ENCODE data around the gene KLHL5.
A peak's percentile ranks its signal among the peaks of the same experiment; 100 is the strongest.

KLHL5 gene

DNA sequence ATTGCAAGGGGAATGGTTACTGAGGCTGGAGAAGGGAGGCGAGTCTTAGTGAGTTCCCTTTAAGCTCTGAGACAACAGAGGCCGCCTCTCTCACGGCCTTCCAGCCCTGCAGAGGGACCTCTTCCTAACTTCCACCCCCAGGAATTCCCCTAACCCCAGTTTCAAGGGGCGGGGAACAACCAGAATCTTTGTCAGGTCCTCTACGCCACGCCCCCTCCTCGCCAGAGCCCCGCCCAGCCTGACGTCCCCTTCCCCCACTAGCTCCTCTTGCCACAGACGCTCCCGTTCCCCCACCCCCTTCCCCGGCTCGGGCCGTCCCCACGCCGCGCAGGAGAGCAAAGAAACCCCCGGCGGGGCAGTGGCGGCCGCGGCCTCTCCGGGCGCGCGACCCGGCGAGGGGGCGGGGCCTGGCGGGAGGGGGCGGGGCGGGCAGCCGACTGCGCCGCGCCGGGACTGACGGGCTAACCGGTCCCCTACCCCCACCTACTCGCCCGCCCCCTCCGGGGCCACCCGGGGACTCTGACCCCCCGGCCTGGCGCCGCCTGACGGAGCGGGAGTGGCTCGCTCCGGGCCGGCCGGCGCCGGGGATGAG lies 17.6 kb upstream of the KLHL5 start:
- no peak for DNase-seq

- no peak for DNase-seq
Observed at GRCh38 chr4:39044956-39045826, 16.8 kb upstream of the KLHL5 start.

DNA sequence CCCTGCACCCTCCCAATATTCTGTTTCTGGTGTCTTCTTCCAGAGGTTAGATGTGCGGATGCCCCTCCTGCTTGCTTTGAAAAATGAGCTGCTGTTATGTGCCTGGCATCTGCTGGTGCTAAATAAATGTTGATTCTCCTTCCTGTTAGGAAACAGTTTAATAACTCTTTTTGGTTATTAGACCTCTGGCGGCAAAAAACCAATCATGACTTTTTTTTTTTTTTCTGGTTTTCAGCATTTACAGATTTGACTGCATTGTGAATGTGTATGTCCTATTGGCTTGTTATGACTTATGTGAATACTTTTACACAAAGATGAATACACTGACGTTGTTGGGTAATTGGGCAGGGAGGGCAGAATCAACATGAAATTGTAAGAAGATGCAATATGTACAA lies 16.2 kb upstream of the KLHL5 start:
- no peak for DNase-seq

GRCh38 chr4:39046249-39046648 lies 15.8 kb upstream of the KLHL5 start:
- no peak for DNase-seq

DNA sequence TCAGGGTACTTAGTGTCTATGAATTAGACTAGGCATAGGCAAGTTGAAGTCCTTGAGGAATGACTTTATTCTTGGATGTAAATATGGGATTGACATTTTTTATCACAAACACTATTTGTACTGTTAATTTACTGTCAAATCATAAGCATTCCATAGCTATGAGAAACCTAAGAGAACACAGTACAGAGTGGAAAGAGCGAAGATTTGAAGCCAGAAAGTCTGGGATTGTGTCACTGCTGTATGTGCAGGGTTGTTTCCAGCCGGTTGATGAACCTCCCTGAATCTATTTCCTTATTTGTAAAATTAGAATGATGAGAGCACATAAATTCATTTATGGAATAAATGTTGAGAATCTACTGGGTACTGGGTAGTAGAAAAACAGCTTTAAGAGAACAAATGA lies 14.4 kb upstream of the KLHL5 start:
- no peak for DNase-seq

GRCh38 chr4:39048311-39048710 lies 13.7 kb upstream of the KLHL5 start:
- DNase-seq: no peak

DNA sequence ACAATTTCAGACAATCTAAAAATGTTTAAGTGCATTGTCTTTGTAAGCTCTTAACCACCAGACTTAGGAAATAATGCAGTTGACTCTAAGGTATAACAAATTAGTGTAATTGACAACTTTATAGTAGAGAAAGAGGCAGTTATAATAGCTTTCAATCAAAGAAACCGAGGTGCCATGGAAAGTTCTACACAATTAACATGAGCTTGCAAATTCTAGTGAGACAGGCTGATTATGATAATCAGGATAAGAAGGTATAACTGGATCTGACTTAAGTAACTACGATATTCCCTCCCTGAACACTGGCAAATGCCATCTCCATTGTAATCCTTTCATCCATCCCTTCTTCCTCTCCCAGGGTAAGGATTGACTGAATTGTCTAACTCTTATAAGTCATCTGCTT lies 11.4 kb upstream of the KLHL5 start:
- DNase-seq: no peak

GRCh38 chr4:39051492-39051891 lies 10.5 kb upstream of the KLHL5 start:
- DNase-seq: no peak

DNA sequence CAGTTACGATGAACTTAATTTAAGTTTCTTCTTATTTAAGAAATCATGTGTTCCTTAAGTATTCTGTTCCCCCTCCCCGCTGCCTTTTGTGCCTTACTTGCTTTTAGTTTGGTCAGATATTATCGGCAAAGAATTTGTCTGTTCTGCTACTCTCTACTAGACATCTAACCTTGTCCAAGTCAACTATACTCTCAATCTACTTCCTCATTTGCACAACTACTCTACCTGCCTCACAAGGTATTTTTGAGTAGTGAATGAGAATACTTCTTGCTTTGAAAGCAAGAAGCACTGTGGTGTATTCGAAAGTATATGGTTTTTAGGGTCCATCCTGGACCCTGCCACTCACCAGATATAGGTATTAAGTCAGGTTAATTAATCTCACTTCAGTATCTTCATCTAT lies 8.0 kb upstream of the KLHL5 start:
- no peak for DNase-seq

- DNase-seq: no peak
Observed at GRCh38 chr4:39054497-39054896, 7.5 kb upstream of the KLHL5 start.

DNA sequence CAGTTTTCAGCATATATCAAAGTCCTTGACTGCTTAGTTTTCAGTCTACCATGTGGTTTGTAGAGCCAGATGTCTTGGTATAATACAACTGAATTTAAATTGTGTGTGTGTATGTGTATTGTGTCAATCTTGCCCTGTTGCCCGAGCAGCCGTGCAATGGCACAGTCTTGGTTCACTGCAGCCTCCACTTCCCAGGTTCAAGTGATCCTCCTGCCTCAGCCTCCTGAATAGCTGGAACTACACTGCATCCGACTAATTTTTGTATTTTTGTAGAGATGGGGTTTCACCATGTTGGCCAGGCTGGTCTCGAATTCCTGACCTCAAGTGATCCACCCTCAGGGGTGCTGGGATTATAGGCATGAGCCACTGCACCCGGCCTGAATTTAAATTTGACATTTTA lies 6.0 kb upstream of the KLHL5 start:
- no peak for DNase-seq

GRCh38 chr4:39061457-39061856 lies 575 bp upstream of the KLHL5 start:
- DNase-seq: no peak

DNA sequence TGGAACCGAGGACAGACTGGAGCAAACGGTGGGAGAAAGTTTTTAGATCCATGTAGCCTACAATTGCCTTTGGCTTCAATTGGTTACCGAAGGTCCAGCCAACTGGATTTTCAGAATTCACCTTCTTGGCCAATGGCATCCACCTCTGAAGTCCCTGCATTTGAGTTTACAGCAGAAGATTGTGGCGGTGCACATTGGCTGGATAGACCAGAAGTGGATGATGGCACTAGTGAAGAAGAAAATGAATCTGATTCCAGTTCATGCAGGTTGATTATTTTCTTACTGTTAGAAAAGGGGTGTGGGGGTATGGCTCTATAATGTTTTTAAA lies 702 bp downstream of the KLHL5 start:
- no peak for DNase-seq

- no peak for DNase-seq
Observed at GRCh38 chr4:39063430-39063829, 1.4 kb downstream of the KLHL5 start.

DNA sequence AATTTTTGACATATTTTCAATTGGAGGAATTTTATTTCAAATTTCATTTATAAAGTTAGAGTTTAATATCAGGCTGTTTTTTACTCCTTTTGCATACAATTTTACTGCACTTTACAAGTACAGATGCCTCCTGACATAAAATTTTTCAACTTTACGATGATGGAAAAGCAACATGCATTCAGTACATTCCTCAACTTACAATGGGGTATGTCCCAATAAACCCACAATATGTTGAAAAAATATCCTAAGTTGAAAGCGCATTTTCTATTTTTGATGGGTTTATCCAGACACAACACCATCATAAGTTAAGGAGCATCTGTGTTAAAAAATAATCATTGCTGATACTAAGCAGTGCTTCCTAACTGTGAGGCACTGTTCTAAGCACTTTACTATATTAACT lies 4.3 kb downstream of the KLHL5 start:
- DNase-seq: no peak

GRCh38 chr4:39067031-39067430 lies 5.0 kb downstream of the KLHL5 start:
- DNase-seq: no peak

DNA sequence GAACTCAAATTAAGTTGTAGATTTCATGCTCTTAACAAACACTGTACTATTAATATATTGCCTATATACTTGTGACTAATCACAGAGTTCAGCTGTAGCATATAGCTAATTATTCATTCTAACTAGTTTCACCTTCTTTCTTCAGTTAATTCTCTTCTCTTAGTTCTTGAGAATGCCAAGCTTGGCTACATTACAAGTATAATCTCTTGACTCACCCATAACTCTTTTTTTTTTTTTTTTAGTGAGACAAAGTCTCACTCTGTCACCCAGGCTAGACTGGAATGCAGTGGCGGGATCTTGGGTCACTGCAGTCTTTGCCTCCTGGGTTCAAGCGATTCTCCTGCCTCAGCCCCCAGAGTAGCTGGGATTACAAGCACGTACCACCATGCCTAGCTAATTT lies 5.4 kb downstream of the KLHL5 start:
- no peak for DNase-seq

DNA sequence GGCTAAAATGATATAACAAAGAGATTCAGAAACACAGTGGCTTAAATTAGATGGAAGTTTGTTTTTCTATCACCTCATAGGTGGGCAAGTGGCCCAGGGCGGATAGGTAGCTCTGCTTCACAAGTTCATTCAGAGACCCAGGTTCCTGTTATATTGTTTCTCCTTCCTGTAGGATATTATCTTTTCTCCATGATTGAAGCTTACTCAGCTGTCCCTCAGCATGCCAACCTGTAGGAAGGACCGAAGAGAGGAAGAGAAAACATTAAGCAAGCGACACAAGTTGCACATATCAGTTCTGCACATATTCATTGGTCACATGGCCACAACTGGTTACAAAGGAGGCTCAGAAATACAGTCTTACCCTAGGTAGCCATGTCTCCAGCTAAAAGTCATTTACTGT lies 6.9 kb downstream of the KLHL5 start:
- no peak for DNase-seq

DNA sequence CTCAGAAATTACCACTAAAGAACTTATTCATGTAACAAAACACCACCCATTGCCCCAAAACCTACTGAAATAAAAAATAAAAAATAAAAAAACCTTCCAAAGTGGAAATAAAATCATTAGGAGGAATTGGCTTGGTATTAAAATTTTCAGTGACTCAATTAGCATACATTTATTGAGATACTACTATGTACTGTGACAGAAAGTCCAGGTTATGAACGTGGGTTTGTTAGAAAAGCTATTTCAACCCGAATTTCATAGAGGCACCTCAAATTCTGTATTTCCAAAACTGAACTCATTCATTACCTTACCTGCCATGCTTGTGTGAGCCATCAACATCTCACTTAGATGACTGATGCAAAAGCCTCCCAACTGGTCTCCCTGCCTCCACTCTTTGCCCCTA lies 16.8 kb downstream of the KLHL5 start:
- DNase-seq: no peak

- no peak for DNase-seq
Observed at GRCh38 chr4:39083164-39083563, 21.1 kb downstream of the KLHL5 start.

DNA sequence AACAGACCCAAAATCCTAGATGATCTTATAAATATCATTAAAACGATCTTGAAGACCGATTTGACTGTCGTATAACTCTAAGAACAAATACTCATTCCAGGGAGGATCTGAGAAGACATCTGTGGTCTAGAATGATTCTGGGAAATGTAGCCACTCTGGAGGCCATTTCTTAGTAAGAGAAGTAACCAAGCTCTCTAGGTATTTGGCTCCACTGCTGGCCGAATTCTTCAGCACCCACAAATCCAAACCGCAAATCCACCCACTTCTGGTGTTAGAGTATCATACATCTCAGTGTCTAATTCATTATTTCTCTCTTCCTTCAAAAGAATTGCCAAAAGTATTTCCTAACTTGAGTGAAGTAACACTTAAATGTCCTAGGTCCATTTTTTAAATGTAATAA lies 23.9 kb downstream of the KLHL5 start:
- peak; percentile 89 for DNase-seq

GRCh38 chr4:39096847-39097246 lies 34.8 kb downstream of the KLHL5 start:
- DNase-seq: peak; percentile 45

- no peak for DNase-seq
Observed at GRCh38 chr4:39097290-39097689, 35.3 kb downstream of the KLHL5 start.

DNA sequence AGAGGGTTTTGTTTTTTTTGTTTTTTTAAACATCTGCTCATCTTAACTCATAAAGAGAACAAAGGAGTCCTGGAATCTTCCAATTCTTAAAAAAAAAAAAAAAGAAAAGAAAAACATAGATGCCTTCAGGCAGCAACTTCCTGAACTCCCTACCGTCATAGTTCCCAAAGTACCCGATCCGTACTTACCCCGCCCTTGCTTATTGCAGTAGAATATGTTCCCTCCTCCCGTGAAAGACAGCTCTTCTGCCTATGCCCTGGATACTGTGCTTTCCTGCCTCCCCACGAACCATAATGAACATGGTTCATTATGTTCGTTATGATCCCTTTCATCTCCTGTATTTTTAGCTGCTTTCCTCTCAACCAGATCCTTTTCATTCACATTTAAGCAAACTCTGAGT lies 40.3 kb downstream of the KLHL5 start:
- no peak for DNase-seq

GRCh38 chr4:39103291-39103690 lies 41.3 kb downstream of the KLHL5 start:
- DNase-seq: no peak
